ENCODE measurements around the gene CC2D1B. TPM values are rescaled to one million over a fixed set of nuclear protein-coding genes. Genes with fewer than 3 reads are reported as not detected.

CC2D1B gene
- total RNA-seq, 2 experiments from 2014 or later: 27.1 to 33.1 TPM

- DNase-seq: no peak
- Mint-ChIP-seq H3K4me1 (ENCODE audit: low read depth) (peaks cover 27% of the 10 kb centered on the region), H3K27ac (no peak overlapping the region), H3K27me3 (no peaks in the 10 kb centered on the region), H3K9me3 (no peaks in the 10 kb centered on the region), H3K36me3 (peaks cover 57% of the 10 kb centered on the region), H3K4me3 (no peak overlapping the region)
- CTCF ChIA-PET: no interaction called here
- POLR2A ChIA-PET: no interaction called here
- intact Hi-C loops (cut with micrococcal nuclease): loop anchor here (5.0 to 10.0 kb wide), 2 partner anchors 233 to 835 kb away; partner anchors contain the start of gene CPT2
These were observed 6.1 kb downstream of the CC2D1B start for GRCh38 chr1:52359676-52360594.

- Mint-ChIP-seq H3K9me3 (no peaks in the 10 kb centered on the region), H3K36me3 (peaks cover 61% of the 10 kb centered on the region), H3K4me3 (no peak overlapping the region), H3K27me3 (no peaks in the 10 kb centered on the region), H3K4me1 (ENCODE audit: low read depth) (peaks cover 18% of the 10 kb centered on the region), H3K27ac (no peak overlapping the region)
- CTCF ChIA-PET: no interaction called here
- POLR2A ChIA-PET: no interaction called here
- no peak for DNase-seq
- intact Hi-C loops (cut with micrococcal nuclease): no loop called here
These were observed 7.0 kb downstream of the CC2D1B start for GRCh38 chr1:52358851-52359497.

- peaks cover 63% of the 10 kb centered on the region for H3K36me3 Mint-ChIP-seq
These were observed 8.6 kb downstream of the CC2D1B start for GRCh38 chr1:52357397-52357796.

GRCh38 chr1:52356818-52357355 is 9.1 kb downstream of the CC2D1B start:
- intact Hi-C loops (cut with micrococcal nuclease): no loop called here
- ChIA-PET CTCF (no interaction called here), POLR2A (no interaction called here)
- Mint-ChIP-seq H3K36me3 (peaks cover 60% of the 10 kb centered on the region), H3K27ac (no peak overlapping the region), H3K9me3 (no peaks in the 10 kb centered on the region), H3K4me3 (no peak overlapping the region), H3K27me3 (no peaks in the 10 kb centered on the region), H3K4me1 (ENCODE audit: low read depth) (peaks cover 3% of the 10 kb centered on the region)
- no peak for DNase-seq

More at GRCh38 chr1:52357397-52357796, 8.6 kb downstream of the CC2D1B start:
- POLR2A ChIA-PET: no interaction called here
- no peaks in the 10 kb centered on the region for H3K27me3 Mint-ChIP-seq
- no peak overlapping the region for H3K27ac Mint-ChIP-seq
- peaks cover 6% of the 10 kb centered on the region for H3K4me1 Mint-ChIP-seq (ENCODE audit: low read depth)
- H3K9me3 Mint-ChIP-seq: no peaks in the 10 kb centered on the region
- intact Hi-C loops (cut with micrococcal nuclease): no loop called here
- no peak overlapping the region for H3K4me3 Mint-ChIP-seq
- CTCF ChIA-PET: no interaction called here
- no peak for DNase-seq

GRCh38 chr1:52355847-52356505 is 10.0 kb downstream of the CC2D1B start:
- CTCF ChIA-PET: no interaction called here
- intact Hi-C loops (cut with micrococcal nuclease): no loop called here
- Mint-ChIP-seq H3K36me3 (peaks cover 52% of the 10 kb centered on the region), H3K27me3 (no peaks in the 10 kb centered on the region), H3K9me3 (no peaks in the 10 kb centered on the region), H3K4me3 (no peak overlapping the region), H3K27ac (no peak overlapping the region), H3K4me1 (ENCODE audit: low read depth) (no peaks in the 10 kb centered on the region)
- no peak for DNase-seq
- POLR2A ChIA-PET: no interaction called here

- Mint-ChIP-seq H3K36me3 (peaks cover 46% of the 10 kb centered on the region), H3K9me3 (no peaks in the 10 kb centered on the region), H3K4me3 (no peak overlapping the region), H3K27ac (no peak overlapping the region), H3K4me1 (ENCODE audit: low read depth) (no peaks in the 10 kb centered on the region), H3K27me3 (no peaks in the 10 kb centered on the region)
- ChIA-PET POLR2A (no interaction called here), CTCF (no interaction called here)
- intact Hi-C loops (cut with micrococcal nuclease): no loop called here
- no peak for DNase-seq
These were observed 10.6 kb downstream of the CC2D1B start for GRCh38 chr1:52355436-52355835.

GRCh38 chr1:52352690-52353089 is 13.3 kb downstream of the CC2D1B start:
- CTCF ChIA-PET: no interaction called here
- Mint-ChIP-seq H3K36me3 (peaks cover 24% of the 10 kb centered on the region), H3K4me1 (ENCODE audit: low read depth) (no peaks in the 10 kb centered on the region), H3K27ac (no peak overlapping the region), H3K4me3 (no peak overlapping the region), H3K9me3 (no peaks in the 10 kb centered on the region), H3K27me3 (no peaks in the 10 kb centered on the region)
- DNase-seq: no peak
- intact Hi-C loops (cut with micrococcal nuclease): no loop called here
- POLR2A ChIA-PET: no interaction called here

GRCh38 chr1:52348704-52349300 is 17.2 kb downstream of the CC2D1B start:
- POLR2A ChIA-PET: interaction anchor here (0.7 kb wide), 1 partner anchor 23 kb away, joined by 3 read pairs; no protein-coding TSS in a partner anchor
- intact Hi-C loops (cut with micrococcal nuclease): no loop called here
- H3K9me3 Mint-ChIP-seq: no peaks in the 10 kb centered on the region
- H3K36me3 Mint-ChIP-seq: peaks cover 5% of the 10 kb centered on the region
- no peak overlapping the region for H3K27ac Mint-ChIP-seq
- H3K4me3 Mint-ChIP-seq: no peak overlapping the region
- no peaks in the 10 kb centered on the region for H3K4me1 Mint-ChIP-seq (ENCODE audit: low read depth)
- DNase-seq: no peak
- CTCF ChIA-PET: no interaction called here
- no peaks in the 10 kb centered on the region for H3K27me3 Mint-ChIP-seq

- DNase-seq: no peak
- no peaks in the 10 kb centered on the region for H3K36me3 Mint-ChIP-seq
- no peaks in the 10 kb centered on the region for H3K4me1 Mint-ChIP-seq (ENCODE audit: low read depth)
- H3K9me3 Mint-ChIP-seq: no peaks in the 10 kb centered on the region
- intact Hi-C loops (cut with micrococcal nuclease): no loop called here
- POLR2A ChIA-PET: no interaction called here
- CTCF ChIA-PET: no interaction called here
- no peak overlapping the region for H3K27ac Mint-ChIP-seq
- no peaks in the 10 kb centered on the region for H3K27me3 Mint-ChIP-seq
- H3K4me3 Mint-ChIP-seq: no peak overlapping the region
These were observed 19.4 kb downstream of the CC2D1B start for GRCh38 chr1:52346653-52347052.

GRCh38 chr1:52345252-52345651 is 20.8 kb downstream of the CC2D1B start:
- no peak overlapping the region for H3K27ac Mint-ChIP-seq
- no peaks in the 10 kb centered on the region for H3K9me3 Mint-ChIP-seq
- DNase-seq: no peak
- intact Hi-C loops (cut with micrococcal nuclease): no loop called here
- no peaks in the 10 kb centered on the region for H3K4me1 Mint-ChIP-seq (ENCODE audit: low read depth)
- H3K4me3 Mint-ChIP-seq: no peak overlapping the region
- ChIA-PET POLR2A (no interaction called here), CTCF (no interaction called here)
- H3K36me3 Mint-ChIP-seq: no peaks in the 10 kb centered on the region
- H3K27me3 Mint-ChIP-seq: no peaks in the 10 kb centered on the region

GRCh38 chr1:52343979-52344378 is 22.0 kb downstream of the CC2D1B start:
- H3K36me3 Mint-ChIP-seq: no peaks in the 10 kb centered on the region
- H3K4me3 Mint-ChIP-seq: no peak overlapping the region
- no peaks in the 10 kb centered on the region for H3K4me1 Mint-ChIP-seq (ENCODE audit: low read depth)
- no peaks in the 10 kb centered on the region for H3K9me3 Mint-ChIP-seq
- H3K27ac Mint-ChIP-seq: no peak overlapping the region
- no peaks in the 10 kb centered on the region for H3K27me3 Mint-ChIP-seq
- POLR2A ChIA-PET: no interaction called here
- CTCF ChIA-PET: no interaction called here
- no peak for DNase-seq
- intact Hi-C loops (cut with micrococcal nuclease): no loop called here

GRCh38 chr1:52341655-52342260 is 24.2 kb downstream of the CC2D1B start:
- H3K4me1 Mint-ChIP-seq (ENCODE audit: low read depth): no peaks in the 10 kb centered on the region
- H3K4me3 Mint-ChIP-seq: no peak overlapping the region
- H3K27ac Mint-ChIP-seq: no peak overlapping the region
- H3K36me3 Mint-ChIP-seq: no peaks in the 10 kb centered on the region
- no peak for DNase-seq
- no peaks in the 10 kb centered on the region for H3K27me3 Mint-ChIP-seq
- no peaks in the 10 kb centered on the region for H3K9me3 Mint-ChIP-seq
- ChIA-PET POLR2A (no interaction called here), CTCF (no interaction called here)
- intact Hi-C loops (cut with micrococcal nuclease): no loop called here

Measured in activated CD4-positive, alpha-beta memory T cell treated with anti-CD3 and anti-CD28 coated beads for 36 hours (primary cell).